HG03575 (cell line): Measurements from ENCODE around the gene ENOPH1.
"Not testable (repeated sequence)": the region's sequence is repeated elsewhere in the genome, so short reads cannot be mapped to it uniquely, and the experiment has no call there.

Source experiments
- ATAC-seq: cut with Tn5 transposase; IDR thresholded peaks from one replicate; pipeline ENCODE4 v1.9.1; 2021; ENCODE audit not compliant: unreplicated experiment, insufficient number of reproducible peaks, low FRiP score; ENCODE audit errors: extremely low read depth

ENOPH1 gene

DNA sequence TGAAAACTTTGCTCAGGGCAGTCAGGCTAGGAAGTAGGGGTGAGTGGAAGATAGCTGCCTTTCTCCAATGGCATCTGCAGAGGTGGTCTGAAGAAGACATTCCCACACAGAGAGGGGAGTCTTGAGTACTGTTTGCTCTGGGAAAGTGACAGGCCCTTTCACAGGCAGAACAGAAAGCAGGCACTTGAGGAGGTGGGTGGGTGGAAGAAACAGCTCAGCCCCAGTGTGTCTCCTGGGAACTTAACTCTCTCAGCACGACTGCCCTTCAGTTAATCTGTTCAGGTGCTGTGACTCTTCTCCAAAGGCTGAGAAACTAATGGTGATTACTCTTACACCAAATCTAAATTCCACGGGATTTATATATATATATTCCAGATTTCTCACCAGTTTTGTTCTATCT lies 28.3 kb downstream of the ENOPH1 start:
- no peak for ATAC-seq

DNA sequence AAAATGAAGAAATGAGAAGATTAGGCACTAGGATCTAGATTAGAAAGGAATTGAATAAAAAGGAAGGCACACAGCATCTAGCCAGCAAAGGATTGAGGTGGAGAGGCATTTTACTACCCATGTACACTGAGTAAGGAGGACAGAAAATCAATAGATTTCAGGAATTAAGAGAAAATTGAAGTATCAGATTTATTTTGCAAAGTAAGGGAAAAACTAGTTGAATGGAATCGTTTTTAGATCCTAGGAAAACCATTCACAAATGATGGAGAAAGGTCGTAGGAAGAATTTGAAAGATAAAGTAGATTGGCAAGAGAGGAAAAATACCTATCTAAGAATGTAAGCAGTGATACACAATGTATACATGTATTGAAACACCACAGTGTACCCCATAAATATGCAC lies 31.3 kb downstream of the ENOPH1 start:
- no peak for ATAC-seq

DNA sequence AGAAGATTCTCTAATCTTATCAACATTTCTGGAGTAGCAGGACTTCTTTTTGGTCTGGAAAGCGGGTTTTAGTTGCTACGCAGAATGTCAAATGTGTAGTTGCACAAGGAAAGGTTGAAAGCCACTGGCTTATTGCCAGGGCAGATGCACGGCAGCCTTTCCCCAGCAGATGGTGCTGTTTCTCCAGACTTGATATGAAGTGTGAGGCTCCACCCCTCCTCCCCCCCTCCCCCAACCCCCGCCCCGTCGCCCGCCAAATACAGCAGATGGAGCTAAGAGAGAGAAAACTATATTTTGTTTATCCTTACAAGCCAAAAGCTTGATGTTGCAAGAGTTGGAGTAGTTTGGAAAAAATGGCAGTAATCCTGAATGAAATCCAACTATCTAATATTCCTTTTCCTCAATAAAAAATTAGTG lies 32.0 kb downstream of the ENOPH1 start:
- no peak for ATAC-seq

DNA sequence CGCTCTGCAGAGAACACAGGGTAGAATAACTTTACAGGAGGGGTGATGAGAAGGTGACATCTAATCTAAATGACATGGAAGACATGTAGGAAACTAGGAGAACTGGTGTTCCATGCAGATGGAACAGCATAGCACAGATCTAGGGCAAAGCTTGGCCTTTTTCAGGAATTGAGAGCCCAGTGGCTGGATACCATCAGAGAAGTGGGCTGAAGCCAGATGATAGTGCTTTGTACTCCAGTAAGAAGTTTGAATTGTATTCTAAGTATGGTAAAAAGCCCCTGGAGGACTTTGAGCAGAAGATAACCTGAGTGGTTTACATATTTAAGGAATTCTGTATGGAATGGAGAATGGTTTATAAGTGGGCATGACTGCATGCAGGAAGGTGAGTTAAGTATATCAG lies 32.8 kb downstream of the ENOPH1 start:
- no peak for ATAC-seq

DNA sequence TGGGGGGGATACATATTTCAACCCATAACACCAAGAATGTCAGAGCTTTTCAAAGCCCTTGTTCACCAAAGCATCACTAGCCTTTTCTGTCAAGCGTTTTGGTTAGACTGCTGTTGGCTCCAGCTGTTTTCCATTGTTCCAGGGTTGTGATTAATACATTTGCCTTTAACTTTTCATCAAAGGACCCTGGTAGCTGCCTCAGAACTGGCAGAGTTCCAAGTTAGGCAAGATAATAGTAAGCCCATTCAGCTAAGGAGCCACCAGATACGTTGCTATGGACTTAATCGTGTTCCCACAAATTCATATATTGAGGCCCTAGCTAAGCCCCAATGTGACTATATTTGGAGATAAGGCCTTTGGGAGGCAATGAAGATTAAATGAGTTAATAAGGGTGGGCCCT lies 37.1 kb downstream of the ENOPH1 start:
- ATAC-seq, result no peak

DNA sequence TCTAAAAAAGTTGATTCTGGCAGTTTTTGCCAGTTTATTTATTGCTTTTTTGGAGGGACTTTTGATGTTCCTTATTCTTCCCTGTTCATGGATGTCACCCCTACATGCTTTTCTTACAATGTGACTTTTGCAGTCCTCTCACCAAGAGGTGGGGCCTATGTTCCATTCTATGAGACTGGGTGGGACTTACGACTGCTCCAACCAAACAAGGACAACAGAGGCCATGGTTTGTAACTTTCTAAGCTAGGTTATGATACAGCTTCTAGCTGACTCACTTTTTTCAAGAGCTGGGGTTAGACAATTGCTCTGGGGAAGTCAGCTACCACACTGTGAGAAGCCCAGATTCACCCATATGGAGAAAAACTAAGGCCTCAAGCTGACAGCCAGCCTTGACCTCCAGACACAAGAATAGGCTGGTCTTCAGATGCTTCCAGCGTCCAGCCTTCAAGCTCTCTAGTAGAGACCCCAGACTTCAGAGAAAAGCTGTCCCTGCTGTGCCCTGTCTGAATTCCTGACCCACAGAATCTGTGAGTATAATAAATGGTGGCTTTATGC lies 39.5 kb downstream of the ENOPH1 start:
- no peak for ATAC-seq

DNA sequence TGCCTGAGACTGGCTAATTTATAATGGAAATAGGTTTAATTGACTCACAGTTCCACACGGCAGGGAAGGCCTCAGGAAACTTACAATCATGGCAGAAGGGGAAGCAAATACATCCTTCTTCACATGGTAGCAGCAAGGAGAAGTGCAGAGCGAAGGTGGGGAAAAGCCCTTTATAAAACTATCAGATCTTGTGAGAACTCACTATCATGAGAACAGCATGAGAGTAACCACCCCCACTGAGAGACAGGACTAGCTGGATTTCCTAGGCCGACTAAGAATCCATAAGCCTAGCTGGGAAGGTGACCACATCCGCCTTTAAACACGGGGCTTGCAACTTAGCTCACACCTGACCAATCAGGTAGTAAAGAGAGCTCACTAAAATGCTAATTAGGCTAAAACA lies 42.7 kb downstream of the ENOPH1 start:
- not testable (repeated sequence) for ATAC-seq

DNA sequence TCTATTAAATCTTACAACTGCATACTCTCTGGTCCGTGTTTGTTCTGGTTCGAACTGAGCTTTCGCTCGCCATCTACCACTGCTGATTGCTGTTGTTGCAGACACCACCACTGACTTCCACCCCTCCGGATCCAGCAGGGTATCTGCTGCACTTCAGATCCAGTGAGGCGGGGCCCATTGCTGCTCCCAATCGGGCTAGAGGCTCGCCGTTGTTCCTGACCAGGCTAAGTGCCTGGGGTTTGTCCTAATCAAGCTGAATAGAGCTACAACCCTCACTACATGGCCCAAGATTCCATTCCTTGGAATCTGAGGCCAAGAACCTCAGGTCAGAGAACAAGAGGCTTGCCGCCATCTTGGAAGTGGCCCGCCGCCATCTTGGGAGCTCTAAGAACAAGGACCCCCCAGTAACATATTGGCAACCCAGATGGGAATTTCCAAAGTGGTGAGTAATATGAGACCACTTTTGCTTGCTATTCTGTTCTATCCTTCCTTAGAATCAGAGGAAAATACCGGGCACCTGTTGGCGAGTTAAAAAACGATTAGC lies 43.3 kb downstream of the ENOPH1 start:
- ATAC-seq, result no peak

DNA sequence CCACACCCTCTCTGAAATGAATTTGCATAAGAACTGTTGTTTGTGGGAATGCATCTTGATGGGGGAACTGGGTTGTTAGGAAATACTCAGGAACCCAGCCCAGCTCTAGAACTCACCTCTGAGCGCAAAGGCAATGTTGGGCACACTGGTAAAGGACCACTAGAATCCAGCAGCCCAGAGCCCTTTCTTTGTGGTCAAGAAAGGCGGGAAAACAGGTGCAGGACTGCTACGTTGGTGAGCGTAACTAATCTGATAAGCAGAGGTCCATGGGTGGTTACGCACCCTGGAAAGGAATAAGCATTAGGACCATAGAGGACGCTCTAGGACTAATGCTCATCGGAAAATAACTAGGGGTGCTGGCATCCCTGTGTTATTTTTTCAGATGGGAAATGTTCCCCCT lies 45.5 kb downstream of the ENOPH1 start:
- ATAC-seq, result not testable (repeated sequence)

DNA sequence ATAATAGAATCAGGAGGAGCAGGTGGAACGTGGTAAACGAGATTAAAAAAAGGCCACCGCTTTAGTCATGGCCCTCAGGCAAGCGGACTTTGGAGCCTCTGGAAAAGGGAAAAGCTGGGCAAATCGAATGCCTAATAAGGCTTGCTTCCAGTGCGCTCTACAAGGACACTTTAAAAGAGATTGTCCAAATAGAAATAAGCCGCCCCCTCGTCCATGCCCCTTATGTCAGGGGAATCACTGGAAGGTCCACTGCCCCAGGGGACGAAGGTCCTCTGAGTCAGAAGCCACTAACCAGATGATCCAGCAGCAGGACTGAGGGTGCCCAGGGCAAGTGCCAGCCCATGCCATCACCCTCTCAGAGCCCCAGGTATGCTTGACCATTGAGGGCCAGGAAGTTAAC lies 47.1 kb downstream of the ENOPH1 start:
- ATAC-seq, result not testable (repeated sequence)

DNA sequence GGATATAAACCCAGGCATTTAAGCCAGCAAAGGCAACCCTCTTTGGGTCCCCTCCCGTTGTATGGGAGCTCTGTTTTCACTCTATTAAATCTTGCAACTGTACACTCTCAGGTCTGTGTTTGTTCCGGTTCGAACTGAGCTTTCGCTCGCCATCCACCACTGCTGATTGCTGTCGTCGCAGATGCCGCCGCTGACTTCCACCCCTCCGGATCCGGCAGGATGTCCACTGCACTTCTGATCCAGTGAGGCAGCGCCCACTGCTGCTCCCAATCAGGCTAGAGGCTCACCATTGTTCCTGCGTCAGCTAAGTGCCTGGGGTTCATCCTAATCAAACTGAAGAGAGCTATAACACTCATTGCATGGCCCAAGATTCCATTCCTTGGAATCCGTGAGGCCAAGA lies 49.2 kb downstream of the ENOPH1 start:
- no peak for ATAC-seq

DNA sequence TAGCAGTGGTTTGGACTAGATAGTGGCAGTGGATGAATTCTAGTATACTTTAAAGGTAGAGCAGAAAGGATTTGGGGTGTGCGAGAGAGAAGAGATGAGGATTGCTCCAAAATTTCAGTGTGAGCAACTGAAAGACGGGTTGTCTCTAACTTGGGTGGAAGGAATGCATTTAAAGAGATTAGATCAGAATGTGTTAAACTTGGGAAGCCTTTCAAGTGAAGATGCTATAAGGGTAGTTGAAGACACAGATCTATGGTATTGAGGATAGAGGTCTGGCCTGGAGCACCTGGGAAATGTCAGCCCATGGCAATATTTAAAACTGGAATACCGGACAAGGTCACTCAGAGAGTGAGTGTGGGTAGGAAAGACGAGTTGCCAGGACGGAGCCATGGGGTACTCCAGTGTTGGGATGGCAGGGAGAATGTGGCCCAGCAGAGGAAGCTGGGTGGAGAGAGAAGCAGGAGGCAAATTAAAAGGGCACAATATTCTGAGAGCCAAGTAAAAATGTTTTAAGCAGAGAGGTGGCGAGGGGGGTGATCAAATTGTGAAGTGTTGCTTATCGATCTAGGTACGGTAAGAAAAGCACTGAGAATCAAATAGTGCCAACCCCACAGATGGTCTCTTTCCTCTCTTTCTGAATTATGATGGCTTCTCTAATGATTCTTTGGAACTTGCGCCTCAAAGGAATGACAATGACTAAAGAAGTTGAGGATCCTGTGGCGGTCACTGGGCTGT lies 50.5 kb downstream of the ENOPH1 start:
- no peak for ATAC-seq

DNA sequence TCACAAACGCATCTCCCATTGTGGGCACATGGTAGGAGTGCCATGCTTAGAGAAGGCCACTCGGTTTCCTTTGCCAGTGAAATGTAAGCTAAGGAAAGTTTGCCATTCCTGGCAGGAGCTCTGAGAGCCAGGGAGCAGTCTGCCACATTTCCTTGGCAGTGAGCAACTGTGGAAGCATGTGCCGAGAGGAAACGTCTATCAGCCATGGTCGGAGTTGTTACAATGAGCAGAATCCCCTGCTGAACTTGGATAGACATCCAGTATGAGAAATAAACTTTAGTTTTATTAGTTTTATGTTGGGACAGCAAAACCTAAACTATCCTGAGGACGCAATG lies 51.1 kb downstream of the ENOPH1 start:
- ATAC-seq, result no peak

DNA sequence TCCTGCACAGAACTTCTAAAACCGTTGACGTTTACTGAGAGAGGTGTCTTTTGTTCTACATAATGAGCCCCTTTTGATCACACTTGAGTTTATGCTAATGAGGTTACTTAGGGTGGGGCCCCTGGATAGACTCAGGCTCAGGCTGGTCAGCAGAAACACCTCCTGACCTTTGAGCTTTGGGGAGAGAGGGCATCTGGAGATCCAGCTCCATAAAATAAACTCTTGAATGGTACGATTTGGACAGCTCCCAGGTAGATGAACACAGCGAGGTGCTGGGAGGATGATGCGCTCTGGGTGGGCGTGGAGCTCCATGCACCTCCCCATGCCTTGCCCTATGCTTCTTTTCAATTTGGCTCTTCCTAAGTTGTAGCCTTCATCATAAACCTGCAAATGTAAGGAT lies 52.0 kb downstream of the ENOPH1 start:
- ATAC-seq, result no peak

DNA sequence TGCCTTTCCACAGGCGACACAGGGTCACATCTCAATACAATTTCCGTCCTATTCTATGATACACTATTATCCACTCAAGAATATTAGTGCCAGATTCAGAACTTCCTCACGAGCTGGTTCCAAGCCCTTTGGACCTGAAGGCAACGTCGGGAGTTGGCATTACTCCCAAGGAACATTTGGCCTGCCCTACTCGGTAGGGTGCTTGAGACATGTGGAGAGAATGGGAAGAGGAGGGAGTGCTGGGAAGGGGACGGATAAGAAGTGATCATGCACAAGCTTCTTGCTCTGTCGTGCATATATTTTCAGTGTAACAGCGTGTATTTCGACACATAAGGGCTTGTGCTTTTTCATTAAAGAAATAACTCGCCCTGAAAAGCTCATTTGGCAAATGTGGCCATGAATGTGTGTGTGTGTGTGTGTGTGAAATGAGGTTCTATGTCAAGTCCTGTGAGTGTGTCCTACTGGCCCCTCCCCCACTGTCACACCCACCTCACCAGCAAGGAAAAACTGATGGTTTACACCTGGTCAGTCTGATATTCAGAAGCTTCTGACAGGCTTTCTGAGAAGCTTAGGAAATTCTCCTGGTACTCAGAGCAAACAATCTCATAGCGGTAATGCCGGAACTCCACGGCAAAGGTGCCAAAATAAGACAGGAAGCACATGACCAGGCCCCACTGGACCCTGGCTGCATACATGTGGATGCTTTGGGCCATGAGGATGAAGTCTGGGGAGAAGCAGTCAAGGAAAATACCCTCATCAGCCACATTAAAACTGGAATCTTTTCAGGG lies 54.8 kb downstream of the ENOPH1 start:
- ATAC-seq, result no peak

DNA sequence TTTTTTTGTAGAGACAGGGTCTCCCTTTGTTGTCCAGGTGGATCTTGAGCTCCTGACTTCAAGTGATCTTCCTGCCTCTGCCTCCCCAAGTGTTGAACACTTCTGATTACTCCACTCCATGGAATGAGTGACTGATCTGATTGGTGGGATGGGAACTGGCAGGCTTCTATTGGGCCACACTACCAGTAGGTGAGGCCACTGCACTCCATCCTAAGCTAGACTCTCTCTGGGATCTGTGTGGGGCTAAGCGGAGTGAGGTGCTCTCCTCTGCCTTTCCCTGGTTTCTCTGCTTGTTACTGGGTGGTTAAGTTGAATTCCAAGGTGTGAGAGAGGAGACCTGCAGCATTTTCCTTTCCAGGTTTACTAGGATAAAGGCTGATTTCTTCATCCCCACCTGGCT lies 58.7 kb downstream of the ENOPH1 start:
- ATAC-seq, result no peak

DNA sequence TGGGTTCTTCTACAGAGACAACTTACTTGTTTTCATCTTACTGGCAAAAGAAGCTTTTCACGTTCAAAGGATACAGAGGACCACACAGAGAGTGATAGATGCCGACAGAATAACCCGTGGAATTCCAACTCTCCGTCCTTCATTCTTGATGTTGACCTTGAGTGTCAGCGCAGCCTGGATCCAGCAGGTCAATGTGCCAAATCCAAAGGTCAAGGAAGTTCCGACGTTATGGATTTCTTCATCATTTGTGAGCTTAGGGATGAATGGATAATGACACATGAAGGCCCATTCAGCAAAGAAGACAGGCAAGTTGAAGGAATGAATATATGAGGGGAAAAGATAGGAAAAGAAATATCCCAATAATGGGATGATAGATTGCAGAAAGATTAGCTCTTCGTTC lies 59.6 kb downstream of the ENOPH1 start:
- ATAC-seq, result no peak

DNA sequence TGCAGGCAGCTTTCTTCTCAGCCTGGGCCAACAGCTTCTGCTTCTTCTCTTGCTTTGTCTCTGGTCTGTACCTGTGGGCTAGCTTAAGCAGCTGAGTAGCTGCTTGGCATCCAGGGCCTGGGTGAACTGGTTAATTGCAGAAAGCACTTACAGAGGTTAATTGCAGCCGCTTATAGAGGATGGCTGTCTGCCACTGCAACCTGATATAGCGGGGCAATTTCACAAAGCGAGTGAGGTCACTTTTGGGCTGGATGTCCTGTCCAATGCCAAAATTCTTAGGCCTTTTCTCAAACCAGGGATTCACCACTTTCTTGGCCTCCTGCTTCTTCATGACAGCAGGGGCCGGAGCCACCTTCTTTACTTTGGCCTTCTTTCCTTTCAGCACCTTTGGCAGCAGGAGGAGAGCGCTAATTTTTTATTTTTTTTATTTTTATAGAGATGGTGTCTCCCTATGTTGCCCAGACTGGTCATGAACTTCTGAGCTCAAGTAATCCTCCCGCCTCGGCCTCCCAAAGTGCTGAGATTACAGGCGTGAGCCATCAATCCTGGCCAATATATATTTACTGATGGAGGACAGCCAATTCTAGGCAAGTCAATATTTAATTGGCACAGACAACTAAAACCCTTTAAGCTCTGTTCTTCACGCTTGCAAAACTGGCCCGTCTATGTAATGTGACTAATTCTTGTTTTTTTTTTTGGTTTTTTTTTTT lies 61.0 kb downstream of the ENOPH1 start:
- no peak for ATAC-seq

DNA sequence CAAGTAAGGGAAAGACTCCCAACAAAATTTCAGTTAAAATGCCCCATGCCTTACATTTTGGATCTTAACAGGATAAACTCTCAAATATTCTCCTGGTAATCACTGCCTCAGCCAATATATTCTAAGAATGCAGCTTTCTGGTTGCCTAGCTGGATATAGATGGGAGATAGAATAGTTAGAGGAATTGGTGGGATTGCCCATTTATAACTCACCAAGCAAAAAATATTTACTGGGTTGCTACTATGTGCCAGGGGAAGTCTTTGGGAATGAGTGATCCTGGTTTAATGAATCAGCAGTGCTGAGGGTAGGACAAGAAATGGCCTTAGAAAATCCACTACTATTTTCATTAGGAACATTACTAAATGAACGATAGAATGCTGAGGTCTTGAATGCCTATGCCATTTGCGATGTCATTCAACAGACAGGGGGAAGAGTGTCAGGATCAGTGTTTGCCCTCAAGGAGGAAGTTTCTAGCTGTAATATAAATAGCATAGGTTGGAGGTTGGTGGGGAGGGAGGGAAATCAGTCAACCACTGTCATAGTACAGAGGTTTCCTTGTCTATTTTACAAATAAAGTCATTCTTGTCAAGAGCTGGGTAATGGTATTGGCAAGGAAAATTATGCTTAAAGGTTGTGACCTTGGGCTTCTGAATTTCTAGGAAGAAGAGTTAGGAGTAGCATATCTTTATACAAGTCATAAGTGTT lies 63.5 kb downstream of the ENOPH1 start:
- ATAC-seq, result no peak
